NCI-H128 (cell line): ENCODE measurements around the gene TNFRSF19.

Source experiments
- DNase-seq: peaks from one replicate; lab custom pipeline; 2025; ENCODE audit not compliant: unreplicated experiment; lab: John Stamatoyannopoulos, UW

Gene TNFRSF19

DNA sequence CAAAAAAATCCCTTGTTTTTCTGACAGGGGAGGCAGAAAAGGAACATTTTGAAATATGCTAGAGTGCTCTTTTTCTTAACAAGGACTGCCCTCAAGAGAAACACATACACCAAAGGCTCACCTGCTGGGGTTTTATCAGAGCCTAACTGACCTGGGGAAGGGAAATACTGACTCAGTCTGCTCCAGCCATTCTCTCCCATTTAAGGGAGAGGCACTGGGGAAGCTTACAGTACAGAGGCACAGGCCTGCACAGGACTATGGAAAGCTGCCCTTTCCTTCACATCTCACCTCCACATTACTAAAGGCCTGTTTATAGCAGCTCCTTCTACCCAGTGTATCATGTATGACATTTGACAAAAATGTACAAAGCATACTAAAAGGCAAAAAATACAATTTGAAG lies 30.3 kb downstream of the TNFRSF19 start:
- no peak for DNase-seq

DNA sequence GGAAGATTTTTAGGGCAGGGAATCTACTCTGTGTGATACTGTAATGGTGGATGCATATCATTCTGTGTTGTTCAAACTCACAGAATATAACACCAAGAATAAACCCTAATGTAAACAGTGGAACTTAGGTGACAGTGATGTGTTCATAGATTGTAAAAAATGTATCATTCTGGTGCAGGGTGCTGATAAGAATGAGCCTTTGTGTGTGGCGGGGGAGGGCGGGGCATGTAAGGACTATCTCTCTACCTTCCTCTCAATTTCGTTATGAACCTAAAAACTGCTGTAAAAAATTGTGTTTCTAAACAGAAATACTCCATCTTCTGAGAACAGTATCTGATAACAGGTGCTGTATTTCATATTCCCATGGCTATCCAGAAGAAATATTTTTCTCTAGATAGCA lies 35.6 kb downstream of the TNFRSF19 start:
- no peak for DNase-seq

DNA sequence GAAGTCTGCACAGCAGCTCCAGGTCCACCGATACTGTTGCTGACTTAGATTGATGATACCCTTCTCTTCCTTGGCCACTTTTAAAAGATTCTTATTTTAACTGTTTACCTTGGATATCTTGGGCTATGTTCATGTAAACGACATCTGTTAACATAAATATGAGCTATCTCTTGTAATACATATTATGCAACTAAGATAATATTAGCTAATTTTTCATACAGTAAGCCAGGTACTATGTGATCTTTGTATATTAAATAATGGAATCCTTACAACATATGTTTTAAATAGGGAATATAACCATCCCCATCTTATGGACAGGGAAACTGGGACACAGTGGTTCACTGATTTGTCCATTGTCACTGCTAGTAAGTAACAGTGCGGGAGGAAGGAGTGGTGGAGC lies 37.9 kb downstream of the TNFRSF19 start:
- no peak for DNase-seq

DNA sequence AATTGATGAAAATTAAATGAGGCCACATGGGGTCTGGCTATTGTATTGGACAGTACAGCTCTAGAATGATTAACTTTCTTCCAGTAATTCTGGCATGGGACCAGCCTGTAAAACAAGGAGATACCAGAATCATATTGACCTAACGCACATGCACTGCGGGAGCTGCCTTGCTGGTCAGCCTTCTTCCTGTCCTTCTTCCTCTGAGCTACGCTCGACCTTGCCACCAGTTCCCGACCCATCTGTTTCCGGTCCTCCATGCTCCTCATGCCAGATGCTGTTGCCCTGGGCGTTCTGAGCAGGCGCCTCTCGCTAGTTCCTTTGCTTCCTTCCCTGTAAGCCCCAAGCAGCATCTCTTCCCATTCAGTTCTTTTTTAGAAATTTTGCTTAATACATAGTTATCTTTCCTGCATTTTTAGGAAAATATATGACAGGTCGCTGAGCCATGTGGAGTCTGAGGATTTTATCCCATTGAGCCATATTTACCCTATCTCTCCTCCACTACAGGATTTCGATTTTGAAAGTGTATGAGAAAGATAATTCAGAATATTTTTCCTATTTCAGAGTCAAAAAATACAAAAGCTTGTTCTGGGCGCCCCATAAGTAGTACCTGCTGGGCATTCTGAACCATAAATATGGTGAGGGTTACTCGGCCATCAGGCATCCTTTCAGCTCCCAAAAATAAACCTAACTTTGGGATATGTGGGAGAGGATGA lies 38.6 kb downstream of the TNFRSF19 start:
- DNase-seq: no peak

DNA sequence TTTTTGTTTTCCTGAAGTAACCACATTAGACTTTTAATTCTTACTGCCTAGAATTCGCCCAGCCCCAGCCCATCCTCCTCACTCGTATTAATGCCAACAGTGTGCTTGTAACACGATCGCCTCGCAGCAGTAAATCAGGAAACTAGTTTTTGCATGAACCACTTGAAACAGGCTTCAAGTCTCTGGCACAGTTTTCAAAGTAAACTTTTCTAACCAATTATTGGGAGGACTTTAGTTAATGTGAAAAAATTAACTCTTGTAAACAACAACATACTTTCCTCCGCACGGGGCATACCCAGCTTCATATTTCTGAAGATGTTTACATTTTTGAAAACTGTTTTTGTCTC lies 39.2 kb downstream of the TNFRSF19 start:
- DNase-seq: no peak

DNA sequence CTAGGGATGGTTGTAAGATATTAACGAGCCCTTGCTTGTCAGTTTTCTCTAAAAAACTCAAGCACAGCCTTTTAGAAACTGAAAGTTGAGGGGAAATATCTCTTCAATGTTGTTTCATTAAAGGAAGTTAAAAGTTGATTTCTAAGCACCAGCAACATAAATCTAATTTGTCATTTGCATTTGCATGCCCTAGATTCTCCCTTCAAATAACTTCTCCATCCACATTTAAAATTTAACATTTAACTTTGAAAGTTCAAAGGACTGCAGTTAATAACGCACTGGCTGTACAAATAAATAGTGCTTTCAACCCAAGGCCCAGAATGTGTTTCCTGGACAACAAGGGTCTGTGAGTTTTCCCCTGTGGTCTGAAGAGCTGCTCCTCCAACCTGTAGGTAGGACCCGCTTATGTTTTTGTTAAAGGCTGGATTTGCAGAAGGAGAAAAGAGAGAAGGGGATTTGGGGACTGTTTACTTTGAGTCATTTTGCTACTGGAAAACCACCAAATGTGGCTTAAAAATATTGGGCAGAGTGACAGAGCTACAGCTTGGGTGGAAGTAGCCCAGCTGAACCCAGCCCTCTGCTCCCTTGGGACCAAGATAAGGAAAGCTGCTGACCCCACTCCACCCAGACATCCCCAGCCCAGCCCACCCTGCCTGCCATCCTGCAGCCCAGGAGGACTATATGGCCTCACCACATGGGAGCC lies 39.8 kb downstream of the TNFRSF19 start:
- no peak for DNase-seq

DNA sequence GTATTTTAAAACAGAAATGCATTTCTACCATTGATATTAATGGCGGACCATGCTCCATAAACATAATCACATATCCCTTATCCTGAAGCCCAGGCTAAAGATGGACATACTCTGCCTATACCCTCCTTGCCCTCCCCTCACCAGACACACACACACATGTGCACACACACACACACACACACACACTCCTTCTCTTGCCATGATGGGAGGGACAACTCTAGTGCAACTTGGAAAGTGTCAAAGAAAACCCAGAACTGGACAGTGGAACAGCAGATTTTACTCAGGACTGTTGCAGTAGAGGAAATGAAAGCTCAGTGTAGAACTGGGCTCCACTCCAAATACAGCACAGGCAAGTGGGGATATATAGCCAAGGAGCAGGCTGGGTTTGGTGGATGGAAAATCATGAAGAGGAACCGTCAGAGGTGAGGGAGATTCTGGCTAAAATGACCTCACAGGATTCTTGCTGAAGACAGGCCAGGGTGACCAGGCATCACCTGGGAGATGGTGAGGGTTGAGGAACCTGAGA lies 40.8 kb downstream of the TNFRSF19 start:
- no peak for DNase-seq

DNA sequence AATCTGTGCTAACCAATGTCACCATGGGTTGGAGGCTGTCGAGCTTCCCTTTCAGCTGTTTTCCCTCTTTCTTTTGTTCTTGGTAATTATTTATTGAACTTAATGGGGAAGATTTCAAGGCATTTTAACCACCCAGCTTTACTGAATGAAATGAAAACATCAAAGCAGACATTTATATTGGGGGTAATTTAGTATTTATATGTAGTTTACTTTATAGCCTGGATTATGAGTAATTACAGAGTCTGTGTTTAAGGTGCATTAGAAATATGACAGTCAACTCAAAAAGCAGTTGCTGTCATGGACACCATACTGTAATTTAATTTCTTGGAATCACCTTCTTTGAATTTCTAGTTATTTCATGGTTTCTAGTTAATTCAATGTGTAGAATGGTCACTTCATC lies 42.0 kb downstream of the TNFRSF19 start:
- DNase-seq: no peak

DNA sequence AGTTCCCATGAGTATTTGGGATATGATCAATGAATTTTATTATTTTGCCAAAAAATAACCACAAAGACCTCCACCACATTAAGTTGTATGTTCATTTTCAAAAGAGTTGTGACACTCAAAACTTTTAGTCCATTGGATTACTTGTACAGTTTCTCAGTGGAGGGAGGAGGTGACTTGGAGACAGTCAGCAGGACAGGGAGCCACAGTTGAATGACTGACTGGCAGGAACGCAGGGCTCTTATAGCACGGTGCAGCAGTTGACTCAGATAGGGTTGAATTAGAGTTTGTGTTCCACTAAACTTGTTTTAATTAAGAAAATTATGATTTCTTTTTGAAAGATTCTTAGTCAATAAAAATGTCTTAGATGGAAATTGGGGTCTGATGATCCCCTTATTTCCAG lies 42.5 kb downstream of the TNFRSF19 start:
- DNase-seq: no peak

DNA sequence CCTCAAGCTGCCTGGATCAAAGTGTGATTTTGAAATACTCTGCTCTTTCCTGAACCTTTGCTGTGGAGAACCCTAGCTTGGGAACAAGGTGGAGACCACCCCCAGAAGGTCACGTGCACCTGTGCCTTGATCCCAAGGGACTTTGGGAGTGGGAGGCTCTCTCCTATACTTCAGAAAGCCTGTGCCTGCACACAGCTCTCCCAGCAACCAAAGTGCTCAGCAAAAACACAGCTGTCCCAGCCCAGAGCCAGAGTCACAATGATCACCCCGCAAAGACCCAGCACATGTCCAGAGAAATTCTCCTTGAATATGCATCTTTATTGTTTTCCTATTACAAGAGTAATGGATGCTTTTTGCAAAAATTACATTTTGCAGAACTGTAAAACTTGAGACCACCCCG lies 43.4 kb downstream of the TNFRSF19 start:
- no peak for DNase-seq

DNA sequence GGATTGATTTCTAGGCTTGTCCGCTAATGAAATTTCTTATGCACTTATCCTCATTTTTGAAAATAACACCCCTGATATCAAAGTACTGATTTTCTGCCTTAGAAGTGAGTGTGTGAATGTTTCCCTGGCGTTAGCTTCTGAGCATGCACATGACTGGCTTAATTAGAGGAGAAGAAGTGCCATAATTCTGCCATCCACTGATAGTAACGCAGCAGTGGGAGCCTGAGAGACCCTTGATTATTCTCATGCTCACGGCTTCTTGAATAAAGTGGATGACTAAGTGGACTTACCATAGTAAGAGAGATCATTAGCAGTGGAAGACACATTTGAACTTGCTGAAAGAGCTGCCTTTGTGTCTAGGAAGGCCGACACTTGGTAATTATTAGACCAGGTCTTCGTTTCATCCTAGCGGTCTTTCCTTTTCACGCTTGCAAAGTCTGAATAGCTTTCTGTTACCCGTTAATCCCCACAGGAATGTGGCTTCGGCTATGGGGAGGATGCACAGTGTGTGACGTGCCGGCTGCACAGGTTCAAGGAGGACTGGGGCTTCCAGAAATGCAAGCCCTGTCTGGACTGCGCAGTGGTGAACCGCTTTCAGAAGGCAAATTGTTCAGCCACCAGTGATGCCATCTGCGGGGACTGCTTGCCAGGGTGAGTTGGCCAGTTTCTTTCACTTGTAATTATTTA lies 45.3 kb downstream of the TNFRSF19 start:
- DNase-seq: no peak

DNA sequence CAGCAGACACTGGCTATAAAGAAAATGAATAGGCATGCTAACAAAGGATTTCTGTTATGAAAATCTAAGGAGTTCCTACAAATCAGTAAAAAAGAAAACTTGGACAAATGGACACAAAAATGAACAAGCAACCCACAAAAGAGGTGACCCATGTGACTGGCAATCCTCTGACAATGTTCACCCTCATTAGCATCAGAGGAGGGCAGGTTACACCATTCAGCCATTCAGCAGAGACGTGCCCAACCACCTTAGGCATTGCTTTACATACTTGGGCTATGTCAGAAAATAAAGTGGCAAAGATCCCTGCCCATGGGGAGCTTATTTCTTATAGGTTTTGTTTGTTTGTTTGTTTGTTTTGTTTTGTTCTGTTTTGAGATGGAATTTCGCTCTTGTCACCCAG lies 46.0 kb downstream of the TNFRSF19 start:
- DNase-seq: no peak

DNA sequence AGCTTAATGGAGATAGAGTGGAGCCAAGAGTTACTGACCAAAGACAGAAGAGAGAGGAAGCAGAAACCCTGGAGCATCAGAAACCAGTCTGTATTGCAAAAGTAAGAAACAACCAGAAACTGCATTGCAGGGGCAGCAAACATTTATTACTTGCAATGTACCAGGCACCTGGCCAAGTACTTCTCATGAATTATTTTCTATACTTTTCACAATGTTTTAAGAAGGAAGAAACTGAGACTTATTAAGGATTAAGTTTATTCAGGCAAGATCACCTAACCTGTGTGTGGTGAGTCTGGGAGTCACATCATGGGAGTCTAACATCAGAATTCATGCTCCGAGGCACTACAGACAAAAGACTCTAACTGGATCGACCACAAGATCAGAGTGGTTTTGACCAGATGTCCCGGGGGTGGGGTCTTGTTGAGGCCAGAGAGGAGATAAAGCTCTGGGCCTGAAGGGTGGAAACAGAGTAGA lies 47.4 kb downstream of the TNFRSF19 start:
- DNase-seq: no peak

DNA sequence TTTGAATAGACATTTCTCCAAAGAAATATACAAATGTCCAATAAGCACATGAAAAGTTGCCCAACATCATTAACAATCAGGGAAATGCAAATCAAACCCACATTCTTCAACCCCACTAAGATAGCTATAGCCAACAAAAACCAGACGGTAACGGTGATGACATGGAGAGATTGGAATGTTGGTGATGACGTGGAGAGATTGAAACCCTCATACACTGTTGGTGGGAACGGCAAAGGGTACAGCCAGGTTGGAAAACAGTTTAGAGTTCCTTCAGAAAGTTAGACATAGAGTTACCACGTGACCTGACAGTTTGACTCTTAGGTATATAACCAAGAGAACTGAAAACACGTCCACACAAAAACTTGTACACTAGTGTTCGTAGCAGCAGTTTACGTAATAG lies 48.1 kb downstream of the TNFRSF19 start:
- DNase-seq: no peak

DNA sequence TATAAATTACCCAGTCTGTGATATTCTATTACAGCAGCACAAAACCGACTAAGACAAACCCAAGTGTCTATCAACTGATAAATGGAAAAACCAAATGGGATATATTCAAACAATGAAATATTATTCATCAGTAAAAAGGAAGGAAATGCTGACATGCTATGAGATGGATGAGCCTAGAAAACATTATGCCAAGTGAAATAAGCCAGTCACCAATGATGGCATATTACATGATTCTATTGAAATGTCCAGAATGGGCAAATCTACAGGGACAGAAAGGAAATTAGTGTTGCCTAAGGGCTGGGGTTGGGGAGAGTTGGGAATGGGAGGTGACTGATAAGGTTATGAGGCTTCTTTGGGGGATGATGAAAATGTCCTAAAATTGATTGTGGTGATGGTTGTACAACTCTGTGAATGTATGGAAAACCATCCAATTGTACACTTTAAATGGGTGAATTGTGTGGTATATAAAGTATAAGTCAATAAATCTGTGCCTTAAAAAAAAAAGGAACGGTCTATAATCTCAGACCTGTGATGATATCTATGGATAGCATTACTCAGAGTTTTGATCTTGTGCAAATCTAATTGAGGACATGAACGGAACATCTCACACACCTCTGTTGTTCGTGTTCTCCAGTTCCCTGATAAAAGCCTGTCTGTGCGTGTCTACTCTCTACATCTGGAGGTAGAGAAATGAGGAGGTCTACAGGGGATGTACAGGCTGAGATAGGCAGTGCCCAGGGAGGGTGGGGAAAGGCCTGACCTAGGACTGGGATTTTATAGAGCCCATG lies 49.0 kb downstream of the TNFRSF19 start:
- DNase-seq: no peak

DNA sequence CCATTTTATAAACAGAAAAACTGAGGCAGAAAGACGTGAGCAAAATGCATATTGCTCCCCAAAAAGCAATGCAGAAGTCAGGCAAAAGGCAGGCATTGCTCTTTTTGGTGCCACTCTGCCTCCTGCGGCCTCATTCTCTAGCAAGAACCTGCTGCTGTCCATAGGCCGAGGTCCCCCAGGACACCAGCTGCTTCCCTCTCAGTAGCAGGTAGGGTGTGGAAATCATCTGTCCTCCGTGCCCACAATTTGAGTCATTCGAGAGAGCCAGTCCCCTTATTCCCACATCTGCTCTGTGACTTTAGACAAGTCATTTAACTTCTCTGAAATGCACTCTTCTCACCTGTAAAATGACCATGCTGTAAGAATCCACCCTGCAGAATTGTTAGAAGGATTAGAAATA lies 50.0 kb downstream of the TNFRSF19 start:
- no peak for DNase-seq

DNA sequence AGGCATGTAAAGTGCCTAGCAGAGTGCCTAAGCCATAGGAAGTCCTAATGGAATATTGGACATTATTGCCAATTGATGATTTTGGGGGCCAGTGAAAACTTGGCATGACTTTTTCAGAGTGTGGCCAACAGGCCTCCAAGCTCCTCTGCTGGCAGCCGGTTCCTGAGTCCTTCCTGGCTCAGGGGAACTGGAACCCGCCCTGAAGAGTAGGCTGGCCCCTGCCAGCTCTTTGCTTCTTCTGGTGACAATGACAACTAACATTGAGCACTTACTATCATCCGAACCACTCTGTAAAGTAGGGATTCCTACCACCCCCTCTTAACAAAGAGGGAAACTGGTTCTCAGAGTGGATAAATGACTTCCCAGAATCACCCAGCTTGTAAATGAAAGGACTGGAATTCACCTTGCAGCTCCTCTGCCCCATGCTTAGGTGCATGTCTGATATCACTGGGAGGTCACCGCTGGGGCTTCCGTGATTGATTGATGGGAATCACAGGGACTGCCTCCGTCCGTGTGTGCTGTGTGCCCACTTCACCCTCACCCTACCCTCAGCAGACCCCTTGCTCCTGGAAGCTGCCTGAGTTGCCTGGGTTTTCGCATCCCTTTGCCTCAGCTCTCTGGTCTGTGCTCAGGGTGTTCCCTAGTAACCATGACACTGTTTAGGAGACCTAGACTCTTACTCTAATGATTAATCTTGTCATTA lies 50.6 kb downstream of the TNFRSF19 start:
- no peak for DNase-seq

DNA sequence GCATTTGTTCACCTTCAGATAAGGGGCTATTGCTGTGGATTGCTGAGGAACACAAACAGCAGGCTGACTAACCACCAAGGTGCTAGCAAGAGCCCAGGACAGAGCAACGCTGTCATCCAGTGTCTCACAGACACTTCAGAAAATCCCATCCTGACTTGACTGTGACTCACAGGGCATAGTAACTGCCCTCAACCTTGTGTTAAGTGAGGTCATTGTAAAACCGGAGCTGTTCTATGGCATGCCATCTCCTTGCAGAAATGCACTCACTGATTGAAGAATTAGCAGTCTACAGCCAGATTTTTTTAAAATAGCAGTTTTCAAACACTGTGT lies 51.1 kb downstream of the TNFRSF19 start:
- DNase-seq: no peak

DNA sequence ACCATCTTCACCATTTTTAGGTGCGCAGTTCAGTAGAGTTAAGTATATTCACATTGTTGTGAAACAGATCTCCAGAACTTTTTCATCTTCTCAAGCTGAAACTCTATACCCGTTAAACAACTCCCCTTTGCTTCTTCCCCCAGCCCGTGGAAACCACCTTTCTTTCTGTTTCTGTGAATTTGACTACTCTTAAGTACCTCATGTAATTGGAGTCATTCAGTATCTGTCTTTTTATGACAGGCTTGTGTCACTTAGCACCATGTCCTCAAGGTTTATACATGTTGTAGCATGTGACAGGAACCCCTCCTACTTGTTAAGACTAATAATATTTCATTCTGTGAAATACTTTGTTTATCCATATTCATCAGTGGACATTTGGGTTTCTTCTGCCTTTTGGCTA lies 52.8 kb downstream of the TNFRSF19 start:
- no peak for DNase-seq

DNA sequence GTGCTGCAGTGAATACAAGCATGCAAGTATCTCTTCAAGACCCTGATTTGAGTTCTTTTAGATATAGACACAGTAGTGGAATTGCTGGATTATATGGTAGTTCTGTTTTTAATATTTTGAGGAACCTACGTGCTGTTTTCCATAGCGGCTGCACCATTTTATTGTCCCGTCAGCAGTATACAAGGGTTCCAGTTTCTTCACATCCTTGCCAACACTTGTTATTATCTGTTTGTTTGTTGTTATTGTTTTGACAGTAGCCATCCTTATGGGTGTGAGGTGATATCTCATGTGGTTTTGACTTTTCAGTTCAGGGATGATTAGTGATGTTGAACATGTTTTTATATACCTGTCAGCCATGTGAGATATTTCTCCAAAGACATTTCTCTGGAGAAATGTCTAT lies 53.2 kb downstream of the TNFRSF19 start:
- DNase-seq: no peak

DNA sequence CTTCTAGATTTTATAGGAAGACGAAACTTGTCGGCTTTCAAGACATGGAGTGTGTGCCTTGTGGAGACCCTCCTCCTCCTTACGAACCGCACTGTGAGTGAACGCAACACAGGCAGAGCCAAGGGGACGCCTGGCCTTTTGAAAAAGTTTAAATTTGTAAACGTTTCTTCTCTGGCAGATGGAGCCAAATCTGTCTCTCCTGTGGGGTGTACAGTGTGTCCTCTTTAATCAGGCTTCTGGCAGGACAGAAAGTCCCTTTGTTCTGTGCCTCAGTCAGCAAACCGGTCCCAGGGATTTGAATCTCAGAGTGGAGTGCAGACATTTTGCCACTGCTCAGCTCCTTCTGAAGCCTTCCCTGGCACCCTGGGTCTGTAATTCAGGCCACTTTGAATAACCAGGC lies 56.5 kb downstream of the TNFRSF19 start:
- no peak for DNase-seq
